Hepatocyte (in vitro differentiated cells): ENCODE measurements around the gene KLHDC9.

Experiments used
- EZH2 ChIP-seq: fragments of 200-600 bp; sonication (generic); IDR thresholded peaks from 2 replicates; pipeline ENCODE4 v1.6.1; 2016; ENCODE audit warnings: antibody characterized with exemption, mild to moderate bottlenecking, borderline replicate concordance
- TF ChIP-seq, protein P1 (sequence below): fragments of 200-600 bp; sonication (generic); IDR thresholded peaks from 2 replicates; pipeline ENCODE4 v1.5.1; 2016; ENCODE audit warnings: antibody characterized with exemption, mild to moderate bottlenecking; ENCODE audit not compliant: poor library complexity

DNA sequence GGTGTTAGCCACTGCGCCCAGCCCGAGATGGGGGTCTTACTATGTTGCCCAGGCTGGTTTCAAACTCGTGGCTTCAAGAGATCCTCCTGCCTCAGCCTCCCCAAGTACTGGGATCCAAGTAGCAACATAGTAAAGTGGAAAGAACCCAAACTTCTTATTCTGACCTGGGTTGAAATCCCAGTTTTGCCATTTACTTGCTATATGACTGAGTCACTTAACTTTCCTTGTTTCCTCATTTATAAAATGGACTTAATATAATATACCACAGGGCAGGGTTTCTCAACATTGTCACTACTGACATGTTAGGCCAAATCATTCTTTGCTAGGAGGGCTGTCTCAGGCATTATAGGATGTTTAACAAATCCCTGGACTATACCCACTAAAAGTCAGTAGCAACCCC lies 13.0 kb downstream of the KLHDC9 start:
- TF ChIP-seq, protein P1, sequence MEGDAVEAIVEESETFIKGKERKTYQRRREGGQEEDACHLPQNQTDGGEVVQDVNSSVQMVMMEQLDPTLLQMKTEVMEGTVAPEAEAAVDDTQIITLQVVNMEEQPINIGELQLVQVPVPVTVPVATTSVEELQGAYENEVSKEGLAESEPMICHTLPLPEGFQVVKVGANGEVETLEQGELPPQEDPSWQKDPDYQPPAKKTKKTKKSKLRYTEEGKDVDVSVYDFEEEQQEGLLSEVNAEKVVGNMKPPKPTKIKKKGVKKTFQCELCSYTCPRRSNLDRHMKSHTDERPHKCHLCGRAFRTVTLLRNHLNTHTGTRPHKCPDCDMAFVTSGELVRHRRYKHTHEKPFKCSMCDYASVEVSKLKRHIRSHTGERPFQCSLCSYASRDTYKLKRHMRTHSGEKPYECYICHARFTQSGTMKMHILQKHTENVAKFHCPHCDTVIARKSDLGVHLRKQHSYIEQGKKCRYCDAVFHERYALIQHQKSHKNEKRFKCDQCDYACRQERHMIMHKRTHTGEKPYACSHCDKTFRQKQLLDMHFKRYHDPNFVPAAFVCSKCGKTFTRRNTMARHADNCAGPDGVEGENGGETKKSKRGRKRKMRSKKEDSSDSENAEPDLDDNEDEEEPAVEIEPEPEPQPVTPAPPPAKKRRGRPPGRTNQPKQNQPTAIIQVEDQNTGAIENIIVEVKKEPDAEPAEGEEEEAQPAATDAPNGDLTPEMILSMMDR = no peak
- no peak for TF ChIP-seq EZH2
